Left ventricle myocardium superior (tissue), 1 donor: Measurements from ENCODE around the gene DPP9. TPM values are rescaled to one million over a fixed set of nuclear protein-coding genes. Genes with fewer than 3 reads are reported as not detected.
"Not testable (repeated sequence)": the region's sequence is repeated elsewhere in the genome, so short reads cannot be mapped to it uniquely, and the experiment has no call there.

Experiments used
- ATAC-seq: fragments of 200-7000 bp; cut with Tn5 transposase; one replicate; pipeline ENCODE4 v1.9.1; 2020; ENCODE audit warnings: mild to moderate bottlenecking, moderate library complexity
- DNase-seq: peaks from one replicate; pipeline ENCODE4 v3.0.0-alpha.2; 2020
- intact Hi-C: fragments of 100-400 bp; cut with micrococcal nuclease; formaldehyde crosslinking; loops from one replicate; pipeline ENCODE4 v1.11.0; 2022
- long read RNA-seq: library from polyadenylated mRNA; unstranded; transcript quantifications from one replicate; pipeline ENCODE4 v2.0.0, GENCODE V29; 2021
- total RNA-seq: library from RNA; stranded (reverse); fragmentation: NEBNext Ultra II Directional; extraction: Animal tissue kit (Norgen Biotek cat#: 25700); gene quantifications from one replicate; pipeline ENCODE4 v1.2.1, GENCODE V29; 2021
- donor health status: DM: no; HTN: yes; CAD: no; lungs with severe emphysema.

DPP9 gene
- total RNA-seq = 53.9 TPM
- long read RNA-seq, full-length matches to known transcripts = 23 of 80 reads
- long read RNA-seq, partial matches to known transcripts = 53 of 80 reads
- long read RNA-seq, other reads (novel, unspliced or antisense) = 4 of 80 reads

DNA sequence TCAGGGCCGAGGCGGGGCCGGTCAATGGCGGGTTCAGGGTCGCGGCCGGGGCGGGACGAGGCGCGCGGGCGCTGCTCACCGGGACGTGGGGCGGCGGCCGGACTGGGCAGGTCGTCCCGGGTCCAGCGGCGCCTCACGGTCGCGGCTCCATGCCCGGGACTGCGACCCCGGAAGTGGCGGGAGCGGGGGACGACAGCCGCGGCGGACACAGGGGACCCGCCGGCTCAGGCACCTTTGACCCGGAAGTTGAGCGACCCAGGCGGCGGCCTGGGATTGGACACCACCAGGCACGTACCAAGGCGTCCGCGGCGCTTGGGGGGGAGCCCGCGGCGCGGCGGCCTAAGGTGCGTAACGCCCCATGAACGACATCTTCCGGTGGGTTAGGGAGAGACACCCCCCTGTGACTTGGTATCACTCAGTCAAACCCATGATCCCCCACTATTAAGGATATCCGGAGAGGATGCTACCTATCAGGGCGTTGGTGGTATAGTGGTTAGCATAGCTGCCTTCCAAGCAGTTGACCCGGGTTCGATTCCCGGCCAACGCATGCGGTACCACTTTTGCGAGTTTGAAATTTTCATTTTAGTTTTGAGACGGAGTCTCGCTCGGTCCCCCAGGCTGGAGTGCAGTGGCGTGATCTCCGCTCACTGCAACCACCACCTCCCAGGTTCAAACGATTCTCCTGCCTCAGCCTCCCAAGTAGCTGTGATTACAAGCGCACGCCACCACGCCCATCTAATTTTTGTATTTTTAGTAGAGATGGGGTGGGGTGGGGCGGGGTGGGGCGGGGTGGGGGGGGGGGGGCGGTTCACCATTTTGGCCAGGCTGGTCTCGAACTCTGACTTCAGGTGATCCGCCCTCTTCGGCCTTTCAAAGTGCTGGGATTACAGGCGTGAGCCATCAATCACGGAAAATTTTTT lies at the start of gene DPP9:
DPP9 (minus strand) TSS at position 248 of the 920 bp plus-strand sequence. CDS start 3,936 bp downstream, outside the sequence.
- intact Hi-C loops = no loop called here
- DNase-seq (peak; percentile 98), ATAC-seq (peak; percentile 96)

DNA sequence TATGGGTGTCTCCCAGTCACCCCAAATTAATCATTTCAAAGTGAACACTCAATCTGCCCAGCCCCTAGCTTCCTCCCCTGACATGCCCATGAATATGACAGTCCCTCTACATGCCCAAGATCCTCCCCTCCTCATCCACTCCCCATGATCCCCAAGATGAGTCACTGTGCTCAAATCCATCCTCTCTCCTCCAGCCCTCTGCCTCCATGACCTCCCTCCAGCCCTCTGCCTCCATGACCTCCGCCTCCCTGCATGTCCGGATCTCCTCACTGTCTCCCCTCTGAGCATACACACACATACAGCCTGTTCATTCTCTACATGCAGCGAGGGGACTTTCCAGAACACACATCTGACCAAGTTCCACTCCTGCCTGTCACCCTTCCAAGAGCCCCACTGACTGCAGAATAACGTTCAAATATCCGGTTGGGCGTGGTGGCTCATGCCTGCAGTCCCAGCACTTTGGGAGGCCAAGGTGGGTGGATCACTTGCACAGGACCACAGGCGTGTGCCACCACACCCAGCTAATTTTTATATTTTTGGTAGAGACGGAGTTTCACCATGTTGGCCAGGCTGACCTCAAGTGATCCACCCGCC lies 49.5 kb upstream of the DPP9 start:
- intact Hi-C loops = no loop called here
- ATAC-seq (no peak), DNase-seq (no peak)

DNA sequence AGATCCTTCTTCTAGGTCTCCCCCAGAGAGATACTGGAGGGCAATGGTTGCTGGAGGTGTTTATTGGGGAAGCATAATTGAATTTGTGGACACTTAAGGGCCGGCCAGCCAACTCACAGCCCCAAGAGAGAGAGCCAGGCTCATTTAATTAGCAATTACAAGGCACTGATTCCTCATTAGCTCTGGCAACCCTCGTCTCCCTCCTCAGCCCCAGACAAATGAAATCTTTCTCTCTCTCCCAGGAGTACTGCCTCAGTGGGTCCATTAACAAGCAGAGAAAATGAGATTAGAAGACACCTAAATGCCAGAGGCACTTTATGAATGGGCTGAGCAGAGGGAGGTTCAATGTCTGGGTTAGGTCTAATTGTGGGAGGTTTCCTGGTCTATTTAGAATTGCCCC lies 48.9 kb upstream of the DPP9 start:
- DNase-seq (no peak), ATAC-seq (no peak)
- intact Hi-C loops = no loop called here

DNA sequence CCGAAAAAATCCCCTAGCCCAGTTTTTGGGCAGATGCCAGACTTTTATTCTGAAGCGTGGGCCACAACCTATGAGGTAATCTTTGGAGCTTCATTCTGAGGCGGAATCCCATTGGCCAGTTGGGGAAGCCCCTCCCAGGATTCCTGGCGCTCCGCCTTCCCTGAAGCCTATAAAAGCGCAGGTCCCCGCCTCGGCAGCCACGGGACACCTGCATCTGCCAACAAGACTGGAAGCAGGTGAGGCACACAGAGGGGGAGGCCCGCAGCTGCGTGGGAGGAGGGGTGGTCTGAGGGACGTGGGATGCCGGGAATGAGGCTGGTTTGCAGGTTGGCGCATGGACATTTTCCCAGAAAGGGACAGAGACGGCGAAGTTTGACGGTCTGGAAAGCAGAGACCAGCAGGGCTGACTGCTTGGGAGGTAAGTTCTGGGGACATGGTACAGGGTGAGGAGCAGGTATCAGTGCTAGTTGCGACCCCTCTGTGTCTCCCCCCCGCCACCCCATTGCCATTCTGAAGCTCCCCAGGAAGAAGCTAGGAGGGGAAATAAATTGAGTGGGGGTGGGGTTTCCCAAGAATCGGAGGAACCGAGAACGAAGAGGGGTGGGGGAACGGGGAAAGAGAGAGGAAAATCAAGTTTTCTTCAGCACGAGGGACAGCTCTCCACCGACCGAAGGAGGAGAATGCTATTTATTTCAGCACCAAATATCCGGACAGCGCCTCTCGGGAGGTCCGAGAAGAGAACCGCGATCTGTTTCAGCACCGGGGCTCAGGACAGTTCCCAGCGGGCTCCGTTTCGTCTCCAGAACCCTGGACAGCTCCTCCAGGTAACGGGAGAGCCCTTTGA lies 45.5 kb upstream of the DPP9 start:
- intact Hi-C loops = no loop called here
- ATAC-seq = peak; percentile 81
- DNase-seq = peak; percentile 78

DNA sequence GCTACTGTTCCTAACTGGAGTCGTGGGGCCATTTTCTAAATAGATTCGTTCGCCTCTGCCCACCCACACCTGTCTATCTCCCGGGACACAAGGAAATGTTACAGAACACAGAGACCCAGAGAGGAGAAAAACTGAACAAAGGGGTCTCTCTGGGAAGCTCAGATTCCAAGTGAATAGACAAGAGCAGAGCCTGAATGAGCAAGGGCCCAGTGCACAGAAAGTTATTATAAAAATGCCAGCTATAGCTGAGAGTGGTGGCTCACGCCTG lies 40.7 kb upstream of the DPP9 start:
- ATAC-seq = no peak
- no peak for DNase-seq

DNA sequence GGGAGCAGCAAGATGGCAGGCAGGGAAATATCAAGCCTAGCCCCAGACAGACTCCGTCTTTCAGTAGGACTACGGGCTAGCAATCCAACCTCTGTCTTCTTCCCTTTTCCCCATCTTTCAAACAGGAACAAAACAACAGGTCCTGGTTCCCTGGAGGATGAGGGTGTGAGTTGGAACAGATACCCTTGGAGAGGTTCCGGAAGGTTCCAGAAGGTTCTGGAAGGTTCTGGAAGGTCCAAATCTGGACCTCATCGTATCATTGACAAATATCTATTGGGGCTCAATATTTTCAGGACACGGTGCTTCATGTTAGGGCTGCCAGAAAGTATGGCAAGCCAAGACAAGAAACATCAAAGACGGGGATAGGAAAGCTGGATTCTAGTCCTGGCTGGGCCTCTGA lies 39.4 kb upstream of the DPP9 start:
- ATAC-seq = no peak

More for the DNA sequence above, 40.7 kb upstream of the DPP9 start:
- intact Hi-C loops = no loop called here

DNA sequence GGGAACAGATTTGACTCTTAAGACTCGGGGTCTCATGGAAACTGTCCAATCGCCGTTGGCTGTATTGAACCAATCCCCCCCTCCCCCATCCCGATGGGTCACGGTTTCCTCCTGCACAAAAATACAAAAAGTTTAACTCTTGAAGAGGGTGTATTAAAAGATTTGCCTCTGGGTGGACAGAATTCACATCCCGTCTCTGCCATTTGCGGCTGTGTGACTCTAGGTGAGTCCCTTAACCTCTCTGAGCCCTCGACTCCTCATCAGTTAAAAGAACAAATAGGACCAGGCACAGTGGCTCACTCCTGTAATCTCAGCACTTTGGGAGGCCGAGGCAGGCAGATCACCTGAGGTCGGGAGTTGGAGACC lies 36.6 kb upstream of the DPP9 start:
- intact Hi-C loops = no loop called here
- no peak for ATAC-seq

More for the DNA sequence above, 39.4 kb upstream of the DPP9 start:
- intact Hi-C loops = no loop called here
- no peak for DNase-seq

DNA sequence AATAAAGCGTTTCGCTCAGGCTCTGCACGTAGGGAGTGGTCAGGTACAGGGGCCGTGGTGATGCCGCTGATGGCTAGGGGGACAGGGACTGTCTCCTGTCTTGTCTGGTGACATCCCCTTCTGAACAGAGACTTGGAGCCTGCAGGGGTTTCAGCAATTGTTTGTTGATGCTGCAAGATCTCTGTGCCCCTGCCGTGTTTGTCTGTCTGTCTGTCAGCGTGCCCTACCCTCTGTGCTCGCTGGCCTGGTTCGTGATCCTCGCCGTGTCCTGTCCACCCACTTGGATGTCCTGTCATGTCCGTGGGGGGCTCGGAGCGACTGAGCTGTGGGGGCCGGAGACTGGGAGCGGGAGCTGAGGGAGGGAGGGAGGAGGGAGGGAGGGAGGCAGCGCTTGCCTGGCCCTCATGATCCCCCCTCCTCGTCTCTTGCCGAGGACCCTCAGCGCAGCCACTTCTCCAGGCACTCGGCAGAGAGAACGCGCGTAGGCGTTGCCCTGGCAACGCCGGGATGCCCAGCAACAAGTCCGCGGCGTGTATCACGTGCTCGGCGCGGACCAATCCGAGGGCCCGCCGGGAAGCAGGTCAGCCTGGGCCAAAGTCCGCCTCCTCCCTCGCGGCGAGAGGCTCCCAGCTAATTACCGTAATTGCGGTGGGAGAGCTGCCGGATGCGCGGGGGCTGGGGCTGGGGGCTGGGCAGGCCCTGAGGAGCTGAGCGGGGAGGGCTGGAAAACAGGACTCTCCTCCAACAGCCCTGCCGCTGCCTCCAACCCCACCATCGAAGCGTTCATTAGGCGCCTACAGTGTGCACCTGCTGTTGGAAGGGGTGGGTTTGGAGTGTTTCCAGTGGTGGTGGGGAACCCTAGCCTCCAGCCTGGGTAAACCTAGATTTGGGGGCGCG lies 36.0 kb upstream of the DPP9 start:
- ATAC-seq (peak; percentile 99), DNase-seq (peak; percentile 95)
- intact Hi-C loops = no loop called here

More for the DNA sequence above, 36.6 kb upstream of the DPP9 start:
- no peak for DNase-seq

DNA sequence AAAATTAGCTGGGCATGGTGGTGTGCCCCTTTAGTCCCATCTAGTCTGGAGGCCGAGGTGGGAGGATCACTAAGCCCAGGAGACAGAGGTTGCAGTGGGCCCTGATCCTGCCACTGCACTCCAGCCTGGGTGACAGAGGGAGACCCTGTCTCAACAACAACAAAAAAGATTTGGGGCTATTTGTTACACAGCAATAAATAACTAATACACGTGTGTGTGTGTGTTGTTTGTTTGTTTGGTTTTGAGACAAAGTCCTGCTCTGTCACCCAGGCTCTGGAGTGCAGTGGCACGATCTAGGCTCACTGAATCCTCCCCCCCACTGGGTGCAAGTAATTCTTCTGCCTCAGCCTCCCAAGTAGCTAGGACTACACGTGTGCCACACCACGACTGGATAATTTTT lies 35.0 kb upstream of the DPP9 start:
- DNase-seq (no peak), ATAC-seq (no peak)
- intact Hi-C loops = no loop called here

DNA sequence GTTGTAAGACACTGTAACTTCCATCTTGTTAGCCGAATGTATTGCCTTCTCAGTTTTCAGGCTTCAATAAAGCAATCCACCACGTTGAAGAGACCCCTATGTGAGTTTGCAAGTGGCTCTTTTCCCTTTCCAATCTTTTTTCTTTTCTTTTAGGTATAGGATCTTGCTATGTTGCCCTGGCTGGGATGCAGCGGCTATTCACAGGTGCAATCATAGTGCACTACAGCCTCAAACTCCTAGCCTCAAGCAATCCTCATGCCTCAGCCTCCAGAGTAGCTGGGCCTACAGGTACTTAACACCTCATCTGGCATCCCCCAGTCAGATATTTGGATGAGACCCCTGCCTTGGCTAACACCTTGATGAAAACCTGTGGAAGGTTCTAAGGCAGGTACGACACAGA lies 34.4 kb upstream of the DPP9 start:
- DNase-seq = no peak
- no peak for ATAC-seq
- intact Hi-C loops = no loop called here

DNA sequence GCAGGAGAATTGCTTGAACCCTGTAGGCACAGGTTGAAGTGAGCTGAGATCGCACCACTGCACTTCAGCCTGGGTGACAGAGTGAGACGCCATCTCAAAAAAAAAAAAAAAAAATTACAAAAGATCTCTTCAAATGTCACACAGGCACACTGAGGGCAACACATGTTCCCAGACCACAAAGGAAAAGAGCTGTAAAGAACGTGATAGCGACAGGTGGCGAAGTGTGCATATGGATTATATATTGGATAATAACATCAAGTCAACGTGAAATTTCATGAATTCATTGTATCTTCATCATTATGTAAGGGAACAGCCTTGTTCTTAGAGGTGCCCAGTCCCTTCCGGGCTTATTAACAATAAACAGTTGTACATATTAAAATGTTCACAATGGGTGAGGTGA lies 31.8 kb upstream of the DPP9 start:
- ATAC-seq = no peak

DNA sequence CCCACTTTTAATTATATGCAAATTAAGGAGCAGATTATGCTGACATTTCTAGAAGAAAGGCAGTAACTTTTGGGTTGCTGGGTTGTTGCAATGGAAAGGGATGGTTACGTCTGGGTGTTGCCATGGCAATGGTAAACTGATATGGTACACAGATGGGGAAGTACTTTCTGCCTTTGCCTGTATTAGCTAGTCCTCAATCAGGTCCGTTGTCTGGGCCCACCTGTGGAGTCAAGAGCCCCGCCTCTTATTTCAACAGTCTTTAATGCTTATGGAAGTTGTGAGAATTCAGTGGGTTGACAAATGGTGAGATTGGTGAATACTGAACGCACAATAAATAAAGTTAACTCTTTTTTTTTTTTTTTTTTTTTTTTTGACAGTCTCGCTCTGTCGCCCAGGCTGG lies 30.6 kb upstream of the DPP9 start:
- DNase-seq (no peak), ATAC-seq (no peak)
- intact Hi-C loops = no loop called here

More for the DNA sequence above, 31.8 kb upstream of the DPP9 start:
- intact Hi-C loops = no loop called here
- DNase-seq = no peak

DNA sequence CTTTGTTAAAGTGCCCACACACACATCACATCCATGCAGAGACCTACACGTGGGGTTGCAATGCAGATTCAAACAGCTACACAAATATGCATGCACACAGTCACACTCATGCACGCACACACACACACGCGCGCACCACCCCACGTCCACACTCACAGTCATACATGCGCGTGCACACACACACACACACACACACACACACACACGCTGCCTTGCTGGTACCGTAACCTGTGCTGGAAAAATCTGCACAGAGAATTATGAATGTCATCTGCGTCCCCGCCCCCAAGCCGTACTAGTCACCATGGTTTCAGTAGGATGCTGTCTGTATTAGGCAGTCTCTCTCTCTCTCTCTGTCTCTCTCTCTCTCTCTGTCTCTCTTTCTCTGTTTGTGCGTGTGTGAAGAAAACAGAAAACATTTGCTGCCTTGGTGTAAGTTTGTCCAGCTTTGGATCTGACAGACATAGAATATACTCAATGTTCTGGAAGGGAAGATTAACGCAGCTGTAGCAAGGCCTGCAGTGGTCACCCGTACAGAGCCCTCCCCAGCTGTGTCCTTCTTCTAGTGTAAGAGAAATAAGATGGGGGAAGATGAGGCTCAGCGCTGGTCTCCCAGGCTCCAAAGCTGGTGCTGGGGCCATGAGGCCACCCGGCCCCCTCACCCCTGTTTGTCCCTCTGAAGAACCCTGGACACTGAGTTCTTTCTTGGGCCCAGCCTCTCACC lies 26.4 kb upstream of the DPP9 start:
- ATAC-seq (no peak), DNase-seq (no peak)
- intact Hi-C loops = no loop called here

DNA sequence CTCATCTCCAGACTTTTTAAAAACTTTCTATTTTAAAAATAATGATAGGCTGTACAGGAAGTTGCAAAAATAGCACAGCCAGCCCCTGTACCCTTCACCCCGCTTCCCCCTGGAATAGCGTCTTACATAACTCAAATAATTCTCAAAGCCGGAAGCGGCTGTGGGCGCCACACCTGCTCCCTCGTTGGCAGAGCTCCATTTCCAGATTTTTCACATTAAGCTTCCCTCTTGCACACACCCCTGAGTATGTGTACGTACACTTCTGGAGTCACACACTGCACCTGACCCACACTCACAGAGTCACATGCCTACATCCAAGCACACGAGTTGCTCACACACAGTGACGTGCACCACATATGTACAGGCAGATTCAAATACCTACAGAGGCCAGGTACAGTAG lies 24.9 kb upstream of the DPP9 start:
- DNase-seq = no peak
- ATAC-seq = no peak
- intact Hi-C loops = no loop called here

DNA sequence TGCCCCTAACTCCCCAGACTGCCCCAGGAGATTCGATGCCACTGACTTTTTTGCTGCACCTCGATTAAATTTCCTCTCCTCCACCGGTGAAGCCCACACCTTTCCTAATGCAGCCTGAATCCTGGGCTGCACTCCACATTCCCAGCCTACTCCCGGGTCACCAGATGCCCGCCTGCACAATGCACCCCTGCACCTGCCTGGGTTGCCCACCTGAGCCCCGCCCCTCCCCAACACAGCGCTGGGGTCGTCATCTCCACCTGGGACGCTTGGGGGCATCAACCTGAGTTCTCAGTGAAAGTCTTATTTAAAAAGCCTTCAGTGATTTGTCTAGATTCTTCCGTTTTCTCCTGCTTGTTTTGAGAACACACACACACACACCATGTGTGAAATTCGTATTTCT lies 24.5 kb upstream of the DPP9 start:
- intact Hi-C loops = no loop called here
- DNase-seq (no peak), ATAC-seq (no peak)

DNA sequence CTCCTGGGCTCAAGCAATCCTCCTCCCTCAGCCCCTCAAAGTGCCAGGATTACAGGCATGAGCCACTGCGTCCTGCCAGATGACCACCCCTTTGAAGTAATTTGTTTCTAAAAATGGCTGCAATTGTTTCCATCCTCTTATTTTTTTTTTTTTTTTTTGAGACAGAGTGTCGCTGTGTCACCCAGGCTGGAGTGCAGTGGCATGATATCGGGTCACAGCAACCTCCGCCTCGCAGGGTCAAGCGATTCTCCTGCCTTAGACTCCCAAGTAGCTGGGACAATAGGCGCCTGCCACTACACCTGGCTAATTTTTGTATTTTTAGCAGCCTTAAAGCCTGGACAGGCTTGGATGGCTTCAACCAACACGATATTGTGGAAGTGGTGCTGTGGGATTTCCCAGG lies 22.3 kb upstream of the DPP9 start:
- ATAC-seq = no peak

DNA sequence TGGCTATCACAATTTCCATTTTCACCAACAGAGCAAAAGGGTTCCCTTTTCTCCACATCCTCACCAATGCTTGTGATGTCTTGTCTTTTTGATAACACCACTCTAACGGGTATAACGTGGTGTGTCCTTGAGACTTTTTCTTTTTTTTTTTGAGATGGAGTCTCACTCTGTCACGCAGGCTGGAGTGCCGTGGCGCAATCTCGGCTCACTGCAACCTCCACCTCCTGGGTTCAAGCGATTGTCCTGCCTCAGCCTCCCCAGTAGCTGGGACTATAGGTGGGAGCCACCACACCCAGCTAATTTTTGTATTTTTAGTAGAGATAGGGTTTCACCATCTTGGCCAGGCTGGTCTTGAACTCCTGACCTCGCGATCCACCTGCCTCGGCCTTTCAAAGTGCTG lies 21.5 kb upstream of the DPP9 start:
- intact Hi-C loops, ATAC-seq, DNase-seq: not testable (repeated sequence)

More for the DNA sequence above, 22.3 kb upstream of the DPP9 start:
- intact Hi-C loops = no loop called here
- DNase-seq = no peak

DNA sequence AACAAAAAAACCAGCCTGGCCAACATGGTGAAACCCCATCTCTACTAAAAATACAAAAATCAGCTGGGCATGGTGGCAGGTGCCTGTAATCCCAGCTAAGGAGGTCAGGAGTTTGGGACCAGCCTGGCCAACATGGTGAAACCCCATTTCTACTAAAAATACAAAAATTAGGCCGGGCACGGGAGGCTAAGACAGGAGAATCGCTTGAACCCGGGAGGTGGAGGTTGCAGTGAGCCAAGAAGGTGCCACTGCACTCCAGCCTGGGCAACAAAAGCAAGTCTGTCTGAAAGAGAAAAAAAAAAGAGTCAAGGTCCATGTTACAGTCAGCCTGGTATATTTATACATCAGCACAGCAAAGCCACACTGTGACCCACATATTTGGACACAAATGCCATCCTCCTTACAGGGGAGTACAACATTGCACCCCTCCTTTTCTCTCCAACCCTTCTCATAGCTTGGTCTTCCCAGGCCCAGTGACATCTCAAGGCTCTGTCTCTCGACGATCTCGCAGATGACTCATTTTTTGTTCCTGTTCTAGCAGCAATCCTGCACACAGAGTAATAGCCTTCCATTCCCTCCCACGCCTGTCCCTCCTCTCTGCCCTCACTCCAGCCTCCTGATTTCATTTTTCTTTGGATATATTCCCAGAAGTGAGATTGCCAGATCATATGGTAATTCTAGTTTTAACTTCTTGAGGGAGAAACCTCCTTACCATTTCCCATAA lies 21.0 kb upstream of the DPP9 start:
- peak; percentile 90 for ATAC-seq
- no peak for DNase-seq
- intact Hi-C loops = no loop called here
